PC-3 (cell line): ENCODE results near the gene SP140L. TPM values are rescaled to one million over a fixed set of nuclear protein-coding genes. Genes with fewer than 3 reads are reported as not detected.

Experiments
- ATAC-seq: fragments of 200-7000 bp; cut with Tn5 transposase; 2 replicates; pipeline ENCODE4 v1.9.1; 2020; ENCODE audit warnings: mild to moderate bottlenecking, moderate library complexity
- BruUV-seq: library from RNA; stranded (reverse); fragments of 400-500 nt; replicated peaks from 2 replicates; lab custom pipeline; 2021; lab: Mats Ljungman, UMichigan
- CTCF ChIA-PET: fragments of 300-600 bp; sonication (Branson Sonifier 250); formaldehyde crosslinking; loops from one replicate; lab custom pipeline; 2022; ENCODE audit warnings: antibody characterized with exemption; lab: Charles Lee
- POLR2A ChIA-PET: fragments of 300-600 bp; sonication (Branson Sonifier 250); formaldehyde crosslinking; loops from one replicate; lab custom pipeline; 2022; ENCODE audit warnings: antibody characterized with exemption; ENCODE audit not compliant: unreplicated experiment; lab: Charles Lee
- DNase-seq: peaks from one replicate; pipeline ENCODE4 v3.0.0-alpha.2; 2015
- H2AFZ ChIP-seq: fragments of 300-600 bp; sonication (generic); 2 replicates; pipeline ENCODE4 v1.6.0; 2016; ENCODE audit warnings: antibody characterized with exemption, low read length
- H3F3A ChIP-seq: fragments of 300-600 bp; sonication (generic); one replicate; pipeline ENCODE4 v1.6.0; 2017; ENCODE audit warnings: antibody characterized with exemption, low read length, control low read depth, mild to moderate bottlenecking; ENCODE audit not compliant: unreplicated experiment
- H3K27ac ChIP-seq: fragments of 300-600 bp; sonication (generic); 2 replicates; pipeline ENCODE4 v1.5.1; 2016; ENCODE audit warnings: mild to moderate bottlenecking, low read length
- H3K27me3 ChIP-seq: fragments of 300-600 bp; sonication (generic); 2 replicates; pipeline ENCODE4 v1.6.1; 2016; ENCODE audit warnings: low read length, mixed read lengths
- H3K36me3 ChIP-seq: fragments of 300-600 bp; sonication (generic); 2 replicates; pipeline ENCODE4 v1.6.1; 2016; ENCODE audit warnings: low read depth, mixed run types, low read length, mixed read lengths
- H3K4me1 ChIP-seq: fragments of 300-600 bp; sonication (generic); 2 replicates; pipeline ENCODE4 v1.5.1; 2016; ENCODE audit warnings: low read length; ENCODE audit not compliant: insufficient read depth
- H3K4me2 ChIP-seq: fragments of 300-600 bp; sonication (generic); 2 replicates; pipeline ENCODE4 v1.6.0; 2016; ENCODE audit warnings: low read length
- H3K4me3 ChIP-seq: fragments of 300-600 bp; sonication (generic); 2 replicates; pipeline ENCODE4 v1.5.1; 2016; ENCODE audit warnings: mild to moderate bottlenecking, low read length, mixed read lengths
- H3K79me2 ChIP-seq: fragments of 300-600 bp; sonication (generic); 2 replicates; pipeline ENCODE4 v1.6.1; 2017; ENCODE audit warnings: low read length, mixed read lengths
- H3K9ac ChIP-seq: fragments of 300-600 bp; sonication (generic); 2 replicates; pipeline ENCODE4 v1.6.0; 2016; ENCODE audit warnings: mild to moderate bottlenecking, low read length
- H3K9me2 ChIP-seq: fragments of 300-600 bp; sonication (generic); replicated peaks from 2 replicates; pipeline ENCODE4 v1.6.1; 2016; ENCODE audit warnings: mixed run types, low read length, mixed read lengths
- H3K9me3 ChIP-seq: fragments of 300-600 bp; sonication (generic); 2 replicates; pipeline ENCODE4 v1.6.1; 2016; ENCODE audit warnings: low read length, mixed read lengths
- H4K20me1 ChIP-seq: fragments of 300-600 bp; sonication (generic); 2 replicates; pipeline ENCODE4 v1.6.1; 2016; ENCODE audit warnings: low read length, mixed read lengths
- EZH2 ChIP-seq: fragments of 300-600 bp; sonication (generic); IDR thresholded peaks from one replicate; pipeline ENCODE4 v1.6.1; 2017; ENCODE audit warnings: antibody characterized with exemption, mild to moderate bottlenecking, low read length; ENCODE audit not compliant: unreplicated experiment
- EZH2phosphoT487 ChIP-seq: fragments of 300-600 bp; sonication (generic); IDR thresholded peaks from 2 replicates; pipeline ENCODE4 v1.6.1; 2018; ENCODE audit warnings: mild to moderate bottlenecking, antibody characterized with exemption, low read length, borderline replicate concordance
- intact Hi-C: fragments of 100-400 bp; cut with micrococcal nuclease; formaldehyde crosslinking; loops from 2 replicates; pipeline ENCODE4 v1.9.0; 2023
- total RNA-seq: library from RNA; depleted of rRNA; stranded (reverse); fragments of >200 nt; gene quantifications from 2 replicates; pipeline ENCODE4 v1.2.3, GENCODE V29; 2014
- TF ChIP-seq, protein P1 (sequence below): fragments of 300-600 bp; sonication (generic); conservative IDR thresholded peaks from 2 replicates; pipeline ENCODE4 v1.5.1; 2017; ENCODE audit warnings: antibody characterized with exemption, low read depth, mild to moderate bottlenecking, low read length

Gene SP140L
- total RNA-seq, 1 experiment from 2014 or later: 2.8 TPM

DNA sequence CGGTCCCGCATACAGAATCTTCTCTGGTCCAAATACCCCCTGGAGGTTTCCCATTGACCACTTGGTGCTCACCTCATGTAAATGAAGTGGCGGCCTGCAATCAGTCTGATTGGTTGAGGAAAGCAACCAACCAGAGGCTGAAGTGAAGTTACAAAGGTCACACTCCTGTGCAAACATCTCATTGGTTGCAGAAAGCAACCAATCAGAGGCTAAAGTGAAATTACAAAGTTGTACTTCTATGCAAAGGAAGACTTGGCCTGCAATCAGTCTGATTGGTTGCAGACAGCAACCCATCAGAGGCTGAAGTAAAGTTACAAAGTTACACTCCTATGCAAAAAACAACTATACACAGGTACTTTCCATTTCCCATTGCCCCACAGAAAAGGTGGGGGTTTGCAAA lies 86.5 kb downstream of the SP140L start:
- ChIA-PET POLR2A (no interaction called here), CTCF (no interaction called here)
- no peak overlapping the region for H3K27ac ChIP-seq
- no peak overlapping the region for H3K9ac ChIP-seq
- H4K20me1 ChIP-seq: no peaks in the 10 kb centered on the region
- H3K9me3 ChIP-seq: no peaks in the 10 kb centered on the region
- TF ChIP-seq, protein P1, sequence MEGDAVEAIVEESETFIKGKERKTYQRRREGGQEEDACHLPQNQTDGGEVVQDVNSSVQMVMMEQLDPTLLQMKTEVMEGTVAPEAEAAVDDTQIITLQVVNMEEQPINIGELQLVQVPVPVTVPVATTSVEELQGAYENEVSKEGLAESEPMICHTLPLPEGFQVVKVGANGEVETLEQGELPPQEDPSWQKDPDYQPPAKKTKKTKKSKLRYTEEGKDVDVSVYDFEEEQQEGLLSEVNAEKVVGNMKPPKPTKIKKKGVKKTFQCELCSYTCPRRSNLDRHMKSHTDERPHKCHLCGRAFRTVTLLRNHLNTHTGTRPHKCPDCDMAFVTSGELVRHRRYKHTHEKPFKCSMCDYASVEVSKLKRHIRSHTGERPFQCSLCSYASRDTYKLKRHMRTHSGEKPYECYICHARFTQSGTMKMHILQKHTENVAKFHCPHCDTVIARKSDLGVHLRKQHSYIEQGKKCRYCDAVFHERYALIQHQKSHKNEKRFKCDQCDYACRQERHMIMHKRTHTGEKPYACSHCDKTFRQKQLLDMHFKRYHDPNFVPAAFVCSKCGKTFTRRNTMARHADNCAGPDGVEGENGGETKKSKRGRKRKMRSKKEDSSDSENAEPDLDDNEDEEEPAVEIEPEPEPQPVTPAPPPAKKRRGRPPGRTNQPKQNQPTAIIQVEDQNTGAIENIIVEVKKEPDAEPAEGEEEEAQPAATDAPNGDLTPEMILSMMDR: no peak
- TF ChIP-seq EZH2 (no peak), EZH2phosphoT487 (no peak)
- intact Hi-C loops: loop anchor here (10.0 kb wide), 3 partner anchors 199 to 381 kb away; partner anchors contain the start of genes CAB39 and SP110
- peaks cover 25% of the 10 kb centered on the region for H3K4me1 ChIP-seq
- no peak overlapping the region for H3K4me2 ChIP-seq
- peaks cover 22% of the 10 kb centered on the region for H3K79me2 ChIP-seq
- no peaks in the 10 kb centered on the region for H3K27me3 ChIP-seq
- no peak overlapping the region for H2AFZ ChIP-seq
- ATAC-seq (no peak), DNase-seq (no peak)
- H3K9me2 ChIP-seq: no peaks in the 10 kb centered on the region
- H3K4me3 ChIP-seq: no peak overlapping the region
- H3F3A ChIP-seq: no peaks in the 10 kb centered on the region
- no TSS peak for BruUV-seq
- no peaks in the 10 kb centered on the region for H3K36me3 ChIP-seq

DNA sequence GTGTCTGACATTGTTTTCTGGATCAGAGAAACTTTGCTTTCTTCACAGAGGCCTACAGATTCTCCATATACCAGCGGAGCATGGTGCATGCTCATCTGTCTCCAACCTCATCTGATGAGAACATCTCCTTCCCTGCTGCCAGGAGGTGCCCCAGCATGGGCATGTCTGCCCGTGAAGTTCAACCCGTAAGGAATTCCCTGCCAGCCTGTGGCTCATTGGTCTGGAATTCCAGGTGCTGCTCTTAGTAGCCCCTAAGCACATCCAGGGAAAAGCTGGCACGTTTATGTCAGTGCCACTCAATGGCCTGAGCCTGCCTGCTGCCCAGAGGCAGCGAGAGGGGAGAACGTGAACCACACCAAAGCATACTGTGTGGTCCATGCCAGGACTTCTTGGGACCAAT lies 87.3 kb downstream of the SP140L start:
- H2AFZ ChIP-seq: no peak overlapping the region

More for the DNA sequence above, 87.3 kb downstream of the SP140L start:
- ChIA-PET POLR2A (no interaction called here), CTCF (interaction anchor here (0.6 kb wide), 1 partner anchor 8 kb away, joined by 5 read pairs; no protein-coding TSS in a partner anchor)
- BruUV-seq: no TSS peak
- intact Hi-C loops: loop anchor here (10.0 kb wide), 3 partner anchors 200 to 380 kb away; partner anchors contain the start of genes CAB39 and SP110
- ATAC-seq (no peak), DNase-seq (no peak)
- Histone ChIP-seq H3K4me3 (no peak overlapping the region), H3K79me2 (peaks cover 30% of the 10 kb centered on the region), H3K27ac (no peak overlapping the region), H3F3A (no peaks in the 10 kb centered on the region), H3K27me3 (no peaks in the 10 kb centered on the region), H3K9me3 (no peaks in the 10 kb centered on the region), H3K9ac (no peak overlapping the region), H4K20me1 (no peaks in the 10 kb centered on the region), H3K36me3 (no peaks in the 10 kb centered on the region), H3K4me2 (no peak overlapping the region), H3K9me2 (no peaks in the 10 kb centered on the region), H3K4me1 (peaks cover 25% of the 10 kb centered on the region)
- TF ChIP-seq EZH2phosphoT487: no peak
- no peak for TF ChIP-seq EZH2
- TF ChIP-seq, protein P1: no peak
